NCI-H526 treated with DMSO at 0.1 percent for 48 hours (cell line): ENCODE results near the gene TEPSIN.

Source experiments
- DNase-seq: peaks from one replicate; lab custom pipeline; 2025; lab: John Stamatoyannopoulos, UW

TEPSIN gene

GRCh38 chr17:81183807-81184206 is 55.0 kb downstream of the TEPSIN start:
- no peak for DNase-seq

- DNase-seq: no peak
Observed at GRCh38 chr17:81183316-81183715, 55.5 kb downstream of the TEPSIN start.

- DNase-seq: no peak
Observed at GRCh38 chr17:81182596-81182995, 56.3 kb downstream of the TEPSIN start.

GRCh38 chr17:81181811-81182185 is 57.1 kb downstream of the TEPSIN start:
- no peak for DNase-seq

- DNase-seq: no peak
Observed at GRCh38 chr17:81180836-81181810, 57.7 kb downstream of the TEPSIN start.

- no peak for DNase-seq
Observed at GRCh38 chr17:81179861-81180260, 59.0 kb downstream of the TEPSIN start.

- DNase-seq: no peak
Observed at GRCh38 chr17:81179220-81179619, 59.6 kb downstream of the TEPSIN start.
